Central memory CD4-positive, alpha-beta T cell (primary cell): ENCODE results near the gene CSRNP3.

Source experiments
- DNase-seq: peaks from one replicate; pipeline ENCODE4 v3.0.0; 2022

CSRNP3 gene

GRCh38 chr2:165471349-165471950 is 2.0 kb downstream of the CSRNP3 start:
- DNase-seq: no peak

GRCh38 chr2:165472922-165473321 is 3.4 kb downstream of the CSRNP3 start:
- no peak for DNase-seq

- DNase-seq: no peak
Observed at GRCh38 chr2:165474619-165475276, 5.2 kb downstream of the CSRNP3 start.

- no peak for DNase-seq
Observed at GRCh38 chr2:165475277-165476004, 5.9 kb downstream of the CSRNP3 start.

- no peak for DNase-seq
Observed at GRCh38 chr2:165479856-165480255, 10.4 kb downstream of the CSRNP3 start.

- DNase-seq: no peak
Observed at GRCh38 chr2:165494573-165494972, 25.1 kb downstream of the CSRNP3 start.

- no peak for DNase-seq
Observed at GRCh38 chr2:165497659-165498317, 28.3 kb downstream of the CSRNP3 start.

- no peak for DNase-seq
Observed at GRCh38 chr2:165499131-165499530, 29.6 kb downstream of the CSRNP3 start.

- no peak for DNase-seq
Observed at GRCh38 chr2:165500001-165500400, 30.5 kb downstream of the CSRNP3 start.

- no peak for DNase-seq
Observed at GRCh38 chr2:165500816-165501215, 31.3 kb downstream of the CSRNP3 start.

- no peak for DNase-seq
Observed at GRCh38 chr2:165505514-165505913, 36.0 kb downstream of the CSRNP3 start.

GRCh38 chr2:165508927-165509326 is 39.4 kb downstream of the CSRNP3 start:
- DNase-seq: no peak

- no peak for DNase-seq
Observed at GRCh38 chr2:165513479-165513878, 44.0 kb downstream of the CSRNP3 start.

- no peak for DNase-seq
Observed at GRCh38 chr2:165518611-165519010, 49.1 kb downstream of the CSRNP3 start.

- DNase-seq: no peak
Observed at GRCh38 chr2:165522719-165523118, 53.2 kb downstream of the CSRNP3 start.

- DNase-seq: no peak
Observed at GRCh38 chr2:165524720-165525119, 55.2 kb downstream of the CSRNP3 start.

- DNase-seq: no peak
Observed at GRCh38 chr2:165528691-165529090, 59.2 kb downstream of the CSRNP3 start.

- no peak for DNase-seq
Observed at GRCh38 chr2:165529130-165529529, 59.6 kb downstream of the CSRNP3 start.

- no peak for DNase-seq
Observed at GRCh38 chr2:165533331-165533730, 63.8 kb downstream of the CSRNP3 start.

GRCh38 chr2:165535471-165535870 is 66.0 kb downstream of the CSRNP3 start:
- no peak for DNase-seq

- DNase-seq: no peak
Observed at GRCh38 chr2:165536851-165537499, 67.5 kb downstream of the CSRNP3 start.

GRCh38 chr2:165539985-165540384 is 70.5 kb downstream of the CSRNP3 start:
- no peak for DNase-seq

GRCh38 chr2:165544897-165545296 is 75.4 kb downstream of the CSRNP3 start:
- no peak for DNase-seq
